ENCODE results near the gene SEH1L. TPM values are rescaled to one million over a fixed set of nuclear protein-coding genes. Genes with fewer than 3 reads are reported as not detected.

SEH1L gene
- total and polyA plus RNA-seq, 10 of the 15 experiments (the other 5 are each of a cell fraction or from before 2014, with no cell fraction given): 27.5 to 109 (median 52.8) TPM

DNA sequence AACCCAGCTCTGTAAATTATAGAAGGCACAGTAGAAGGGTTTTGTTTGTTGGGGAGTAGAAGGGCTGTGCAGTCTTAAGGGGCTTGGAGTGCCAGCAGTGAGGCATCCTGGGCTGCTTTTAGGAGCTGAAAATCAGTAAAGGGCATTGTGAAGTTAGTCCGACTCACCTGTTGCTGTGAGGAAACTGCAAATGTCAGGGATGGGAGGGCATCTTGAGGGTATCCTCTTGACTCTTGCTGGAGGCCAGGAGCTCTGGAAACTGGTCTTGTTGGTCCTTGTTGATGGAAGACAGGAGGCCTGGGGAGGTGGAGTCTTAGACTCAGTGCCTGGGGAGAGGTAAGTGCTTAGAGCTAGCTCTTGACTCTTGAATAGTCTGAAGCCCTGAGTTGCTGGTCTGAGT is 57.5 kb downstream of the SEH1L start (continued):
- TF ChIP-seq IRF5 (IDR thresholded peaks at IDR 0.05; ENCODE audit: borderline replicate concordance): no peak
- TF ChIP-seq ETV6 (conservative IDR thresholded peaks at IDR 0.05 in 1 of 2, IDR thresholded peaks at IDR 0.05 in 1 of 2; ENCODE audit: borderline replicate concordance in 1 of 2, low read depth in 1 of 2): no peak
- TF ChIP-seq PAX8 (IDR thresholded peaks at IDR 0.05): no peak
- no peak for TF ChIP-seq RELB (IDR thresholded peaks at IDR 0.05; ENCODE audit: low read depth)

DNA sequence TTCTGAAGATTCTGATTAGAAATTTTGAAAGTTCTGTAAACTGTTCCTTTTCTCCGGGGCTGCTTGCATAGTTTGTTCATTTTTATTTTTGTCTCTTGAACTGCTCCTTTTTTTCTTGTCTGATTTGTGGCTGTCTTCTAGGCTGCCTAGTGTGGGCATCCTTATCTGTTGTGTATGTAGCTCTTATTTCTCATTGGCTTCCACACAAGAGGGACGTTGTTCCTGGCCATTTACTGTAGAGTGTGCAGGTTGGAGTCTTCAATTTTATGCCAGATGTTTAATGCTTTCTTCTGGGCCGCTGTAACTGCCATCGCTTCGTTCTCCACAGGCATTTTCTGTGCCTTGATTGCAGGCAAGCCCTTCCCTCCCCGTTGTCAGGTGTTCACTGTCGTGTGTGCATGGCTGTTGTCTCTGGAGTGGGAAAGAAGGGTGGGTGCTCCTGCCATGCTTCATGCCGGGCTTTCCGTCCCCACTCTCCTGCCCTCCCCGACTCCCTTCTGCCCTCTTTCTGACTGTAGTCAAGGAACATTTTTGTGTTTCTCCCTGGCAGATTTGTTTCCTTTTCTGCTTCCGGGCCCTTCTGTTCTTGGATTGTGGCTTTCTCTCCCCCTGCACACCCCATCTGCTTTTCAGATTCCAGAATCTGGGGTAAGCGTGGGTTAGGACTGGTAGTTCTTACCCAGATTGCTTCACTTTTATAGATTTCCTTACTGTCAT is 58.9 kb downstream of the SEH1L start:
- no peak overlapping the region for H3K27ac ChIP-seq (ENCODE audit: control insufficient read depth, insufficient read depth)
- H3K4me1 ChIP-seq (ENCODE audit: control insufficient read depth, insufficient read depth, low read length): peaks cover 6% of the 10 kb centered on the region
- no TSS peak for BruUV-seq (replicated peaks)
- H3K27me3 ChIP-seq (replicated peaks in 1 of 2; ENCODE audit: control insufficient read depth in 2 of 2, insufficient read depth in 2 of 2, low read length in 1 of 2): no peaks in the 10 kb centered on the region
- RAD21 ChIA-PET (ENCODE audit: unreplicated experiment): interaction anchor here (1.1 to 1.8 kb wide), 2 partner anchors 153 kb away, joined by 4 to 5 read pairs; no protein-coding TSS in a partner anchor
- no peak overlapping the region for H2AFZ ChIP-seq (ENCODE audit: control insufficient read depth, low read depth, low read length)
- POLR2A ChIA-PET: no interaction called here
- intact Hi-C loops (cut with micrococcal nuclease; ENCODE audit: unreplicated experiment): no loop called here
- H3K9me3 ChIP-seq (replicated peaks; ENCODE audit: control insufficient read depth, insufficient read depth, low read length): no peaks in the 10 kb centered on the region
- peaks cover 9 to 31% of the 10 kb centered on the region in 2 experiments for H3K36me3 ChIP-seq (ENCODE audit: control insufficient read depth in 2 of 2, insufficient read depth in 2 of 2, low read length in 1 of 2)
- CTCF ChIA-PET: interaction anchor here (1.3 to 3.0 kb wide), 3 partner anchors 10 to 153 kb away, joined by 3 to 17 read pairs (median 5); no protein-coding TSS in a partner anchor
- no peak overlapping the region for H3K9ac ChIP-seq (ENCODE audit: control insufficient read depth, insufficient read depth, low read length)
- DNase-seq (ENCODE audit: low read depth, low spot score) (no peak), ATAC-seq (no peak), FAIRE-seq (peak; percentile 52)
- in situ Hi-C loops (cut with MboI): no loop called here
- 82% methylated on average over 11 of the region's 12 CpGs for WGBS (ENCODE audit: insufficient coverage, insufficient replicate concordance, low lambda C conversion rate, missing lambda C conversion rate)
- H3K79me2 ChIP-seq (ENCODE audit: control insufficient read depth, insufficient read depth, low read length): peaks cover 12% of the 10 kb centered on the region
- no peak overlapping the region for H3K4me3 ChIP-seq
- H4K20me1 ChIP-seq (ENCODE audit: control insufficient read depth, insufficient read depth): no peaks in the 10 kb centered on the region
- SMC1A ChIA-PET (ENCODE audit: uncharacterized antibody, unreplicated experiment): interaction anchor here (0.8 to 2.2 kb wide), 5 partner anchors 8 to 153 kb away, joined by 3 to 14 read pairs (median 3); no protein-coding TSS in a partner anchor
- H3K4me2 ChIP-seq (ENCODE audit: control insufficient read depth, insufficient read depth): no peak overlapping the region
- TF ChIP-seq CHD2 (IDR thresholded peaks at IDR 0.05; ENCODE audit: borderline replicate concordance, low read depth, low read length) (no peak), ESRRA (IDR thresholded peaks at IDR 0.05; ENCODE audit: low read length) (no peak), BRCA1 (IDR thresholded peaks at IDR 0.05; ENCODE audit: low read depth, low read length) (no peak), IKZF1 (conservative IDR thresholded peaks at IDR 0.05) (no peak), SIX5 (IDR thresholded peaks at IDR 0.05; ENCODE audit: low read depth, low read length, severe bottlenecking) (no peak), BACH1 (IDR thresholded peaks at IDR 0.05; ENCODE audit: borderline replicate concordance) (no peak), RELB (IDR thresholded peaks at IDR 0.05; ENCODE audit: low read depth) (no peak), EED (IDR thresholded peaks at IDR 0.05; ENCODE audit: low read depth) (no peak), IKZF2 (IDR thresholded peaks at IDR 0.05) (no peak), STAT3 (IDR thresholded peaks at IDR 0.05; ENCODE audit: low read depth, low read length) (no peak), WRNIP1 (IDR thresholded peaks at IDR 0.05; ENCODE audit: borderline replicate concordance, low read depth, low read length) (no peak), MTA3 (IDR thresholded peaks at IDR 0.05; ENCODE audit: borderline replicate concordance, low read length) (no peak)
- TF ChIP-seq, protein P1, sequence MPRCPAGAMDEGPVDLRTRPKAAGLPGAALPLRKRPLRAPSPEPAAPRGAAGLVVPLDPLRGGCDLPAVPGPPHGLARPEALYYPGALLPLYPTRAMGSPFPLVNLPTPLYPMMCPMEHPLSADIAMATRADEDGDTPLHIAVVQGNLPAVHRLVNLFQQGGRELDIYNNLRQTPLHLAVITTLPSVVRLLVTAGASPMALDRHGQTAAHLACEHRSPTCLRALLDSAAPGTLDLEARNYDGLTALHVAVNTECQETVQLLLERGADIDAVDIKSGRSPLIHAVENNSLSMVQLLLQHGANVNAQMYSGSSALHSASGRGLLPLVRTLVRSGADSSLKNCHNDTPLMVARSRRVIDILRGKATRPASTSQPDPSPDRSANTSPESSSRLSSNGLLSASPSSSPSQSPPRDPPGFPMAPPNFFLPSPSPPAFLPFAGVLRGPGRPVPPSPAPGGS (IDR thresholded peaks at IDR 0.05; ENCODE audit: borderline replicate concordance, insufficient read depth, low read depth, low read length, poor library complexity, severe bottlenecking): no peak
